ENCODE data around the gene MAP3K9.

GRCh38 chr14:70796551-70796950, 12.8 kb downstream of the MAP3K9 start:
- TF ChIP-seq POLR2A (IDR thresholded peaks at IDR 0.05) (no peak), CTCF (IDR thresholded peaks at IDR 0.05 in 8 of 11, conservative IDR thresholded peaks at IDR 0.05 in 3 of 11) (no peak)
